OCI-LY1 (cell line): ENCODE results near the gene CCDC71L.

ENCODE experiments used
- H2AFZ ChIP-seq: fragments of 200-600 bp; sonication (generic), shearing (Covaris generic); 2 replicates; pipeline ENCODE4 v1.6.0; 2014; ENCODE audit warnings: antibody characterized with exemption, mild to moderate bottlenecking, low read length
- H3F3A ChIP-seq: fragments of 200-600 bp; sonication (generic), shearing (Covaris generic); 2 replicates; pipeline ENCODE4 v1.6.0; 2014; ENCODE audit warnings: mild to moderate bottlenecking, antibody characterized with exemption, low read length, moderate library complexity; ENCODE audit not compliant: insufficient read depth
- H3K27ac ChIP-seq: fragments of 200-600 bp; sonication (generic); 2 replicates; pipeline ENCODE4 v1.5.1; 2014; ENCODE audit warnings: low read length, mixed run types, mild to moderate bottlenecking, low read depth; ENCODE audit not compliant: poor library complexity, severe bottlenecking
- H3K27me3 ChIP-seq: fragments of 200-600 bp; sonication (generic); 2 replicates; pipeline ENCODE4 v1.6.0; 2014; ENCODE audit warnings: antibody characterized with exemption, mild to moderate bottlenecking, low read length, moderate library complexity; ENCODE audit not compliant: insufficient read depth
- H3K36me3 ChIP-seq: fragments of 200-600 bp; sonication (generic); 2 replicates; pipeline ENCODE4 v1.6.1; 2014; ENCODE audit warnings: mild to moderate bottlenecking, antibody characterized with exemption, low read length, moderate library complexity, mixed read lengths; ENCODE audit not compliant: insufficient read depth
- H3K4me1 ChIP-seq: fragments of 200-600 bp; sonication (generic); 2 replicates; pipeline ENCODE4 v1.5.1; 2014; ENCODE audit warnings: mild to moderate bottlenecking, low read length, moderate library complexity; ENCODE audit not compliant: insufficient read depth, severe bottlenecking
- H3K4me2 ChIP-seq: fragments of 200-600 bp; sonication (generic), shearing (Covaris generic); 2 replicates; pipeline ENCODE4 v1.6.1; 2014; ENCODE audit warnings: low read length
- H3K4me3 ChIP-seq: fragments of 200-600 bp; sonication (generic); 2 replicates; pipeline ENCODE4 v1.5.1; 2014; ENCODE audit warnings: low read length, low read depth, mild to moderate bottlenecking, mixed read lengths; ENCODE audit not compliant: poor library complexity, severe bottlenecking
- H3K79me2 ChIP-seq: fragments of 200-600 bp; shearing (Covaris generic); 2 replicates; pipeline ENCODE4 v1.6.1; 2016; ENCODE audit warnings: mixed run types, low read length, mixed read lengths; ENCODE audit not compliant: insufficient read depth
- H3K9ac ChIP-seq: fragments of 200-600 bp; sonication (generic), shearing (Covaris generic); 2 replicates; pipeline ENCODE4 v1.6.1; 2014; ENCODE audit warnings: mild to moderate bottlenecking, low read length, mixed read lengths
- H3K9me2 ChIP-seq: fragments of 200-600 bp; sonication (generic), shearing (Covaris generic); 2 replicates; pipeline ENCODE4 v1.6.1; 2014; ENCODE audit warnings: low read depth, mild to moderate bottlenecking, low read length, mixed read lengths
- H3K9me3 ChIP-seq: fragments of 200-600 bp; shearing (Covaris generic); 2 replicates; pipeline ENCODE4 v1.6.1; 2014; ENCODE audit warnings: low read length, mixed read lengths
- H4K20me1 ChIP-seq: fragments of 200-600 bp; sonication (generic), shearing (Covaris generic); 2 replicates; pipeline ENCODE4 v1.6.0; 2016; ENCODE audit warnings: mild to moderate bottlenecking, low read length; ENCODE audit not compliant: insufficient read depth
- EZH2 ChIP-seq: fragments of 200-600 bp; sonication (generic), shearing (Covaris generic); IDR thresholded peaks from 2 replicates; pipeline ENCODE4 v1.8.0; 2017; ENCODE audit warnings: borderline replicate concordance, mixed run types, mild to moderate bottlenecking, antibody characterized with exemption, low read length, moderate library complexity, mixed read lengths
- TF ChIP-seq, protein P1 (sequence below): fragments of 200-600 bp; sonication (generic), shearing (Covaris generic); IDR thresholded peaks from 2 replicates; pipeline ENCODE4 v1.5.1; 2017; ENCODE audit warnings: mild to moderate bottlenecking, antibody characterized with exemption, low read length, moderate library complexity, mixed read lengths

The CCDC71L gene

DNA sequence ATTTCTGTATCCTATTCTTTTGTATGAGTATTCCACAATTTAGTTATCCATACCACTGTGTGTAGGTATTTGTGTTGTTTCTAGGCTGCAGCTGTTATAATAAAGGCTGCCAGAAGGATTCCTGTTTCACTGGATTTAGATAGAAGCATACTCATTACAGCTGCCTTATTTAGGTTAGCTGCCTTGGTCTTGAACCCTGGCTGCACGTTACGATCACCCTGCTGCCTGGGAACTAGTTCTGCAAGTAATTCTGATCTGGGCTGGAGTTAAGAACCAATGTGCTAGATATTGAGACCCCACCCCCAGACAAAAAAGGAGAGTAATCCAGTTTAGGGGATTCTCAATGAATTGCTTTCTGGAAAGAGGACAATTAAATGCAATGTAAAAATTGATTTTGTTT lies 43.1 kb downstream of the CCDC71L start:
- H3K4me1 ChIP-seq = no peaks in the 10 kb centered on the region
- H3K9me3 ChIP-seq = no peaks in the 10 kb centered on the region
- no peaks in the 10 kb centered on the region for H3K36me3 ChIP-seq
- no peaks in the 10 kb centered on the region for H3F3A ChIP-seq
- no peaks in the 10 kb centered on the region for H3K79me2 ChIP-seq
- no peaks in the 10 kb centered on the region for H4K20me1 ChIP-seq
- no peak overlapping the region for H3K4me2 ChIP-seq
- no peak overlapping the region for H3K9ac ChIP-seq
- H3K27ac ChIP-seq = no peak overlapping the region
- TF ChIP-seq, protein P1, sequence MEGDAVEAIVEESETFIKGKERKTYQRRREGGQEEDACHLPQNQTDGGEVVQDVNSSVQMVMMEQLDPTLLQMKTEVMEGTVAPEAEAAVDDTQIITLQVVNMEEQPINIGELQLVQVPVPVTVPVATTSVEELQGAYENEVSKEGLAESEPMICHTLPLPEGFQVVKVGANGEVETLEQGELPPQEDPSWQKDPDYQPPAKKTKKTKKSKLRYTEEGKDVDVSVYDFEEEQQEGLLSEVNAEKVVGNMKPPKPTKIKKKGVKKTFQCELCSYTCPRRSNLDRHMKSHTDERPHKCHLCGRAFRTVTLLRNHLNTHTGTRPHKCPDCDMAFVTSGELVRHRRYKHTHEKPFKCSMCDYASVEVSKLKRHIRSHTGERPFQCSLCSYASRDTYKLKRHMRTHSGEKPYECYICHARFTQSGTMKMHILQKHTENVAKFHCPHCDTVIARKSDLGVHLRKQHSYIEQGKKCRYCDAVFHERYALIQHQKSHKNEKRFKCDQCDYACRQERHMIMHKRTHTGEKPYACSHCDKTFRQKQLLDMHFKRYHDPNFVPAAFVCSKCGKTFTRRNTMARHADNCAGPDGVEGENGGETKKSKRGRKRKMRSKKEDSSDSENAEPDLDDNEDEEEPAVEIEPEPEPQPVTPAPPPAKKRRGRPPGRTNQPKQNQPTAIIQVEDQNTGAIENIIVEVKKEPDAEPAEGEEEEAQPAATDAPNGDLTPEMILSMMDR = no peak
- no peak for TF ChIP-seq EZH2
- H3K4me3 ChIP-seq = no peak overlapping the region
- no peaks in the 10 kb centered on the region for H3K9me2 ChIP-seq
- no peaks in the 10 kb centered on the region for H3K27me3 ChIP-seq
- H2AFZ ChIP-seq = no peak overlapping the region

DNA sequence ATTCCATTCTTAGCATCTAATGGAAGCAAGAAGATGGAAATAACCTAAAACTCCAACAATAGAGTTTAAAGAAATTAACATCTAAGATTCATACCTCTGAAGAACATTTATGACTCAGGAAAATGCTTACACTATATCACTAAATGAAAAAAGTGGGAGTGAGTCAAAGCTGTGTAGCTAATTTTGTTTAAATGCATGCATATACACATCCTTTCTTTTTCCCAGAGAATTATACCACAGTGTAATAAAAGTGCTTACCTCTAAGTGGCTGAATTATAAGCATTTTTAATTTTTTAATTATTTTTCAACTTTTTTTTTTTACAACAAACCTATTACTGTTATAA lies 44.3 kb downstream of the CCDC71L start:
- no peaks in the 10 kb centered on the region for H3K36me3 ChIP-seq
- no peak overlapping the region for H3K4me3 ChIP-seq
- no peak overlapping the region for H3K9ac ChIP-seq
- H2AFZ ChIP-seq = no peak overlapping the region
- no peaks in the 10 kb centered on the region for H3K4me1 ChIP-seq
- H3K4me2 ChIP-seq = no peak overlapping the region
- H3K9me2 ChIP-seq = no peaks in the 10 kb centered on the region
- H3K79me2 ChIP-seq = no peaks in the 10 kb centered on the region
- H3F3A ChIP-seq = no peaks in the 10 kb centered on the region
- no peak for TF ChIP-seq EZH2
- TF ChIP-seq, protein P1 = no peak
- H3K9me3 ChIP-seq = no peaks in the 10 kb centered on the region
- H3K27me3 ChIP-seq = no peaks in the 10 kb centered on the region
- no peak overlapping the region for H3K27ac ChIP-seq
- H4K20me1 ChIP-seq = no peaks in the 10 kb centered on the region

DNA sequence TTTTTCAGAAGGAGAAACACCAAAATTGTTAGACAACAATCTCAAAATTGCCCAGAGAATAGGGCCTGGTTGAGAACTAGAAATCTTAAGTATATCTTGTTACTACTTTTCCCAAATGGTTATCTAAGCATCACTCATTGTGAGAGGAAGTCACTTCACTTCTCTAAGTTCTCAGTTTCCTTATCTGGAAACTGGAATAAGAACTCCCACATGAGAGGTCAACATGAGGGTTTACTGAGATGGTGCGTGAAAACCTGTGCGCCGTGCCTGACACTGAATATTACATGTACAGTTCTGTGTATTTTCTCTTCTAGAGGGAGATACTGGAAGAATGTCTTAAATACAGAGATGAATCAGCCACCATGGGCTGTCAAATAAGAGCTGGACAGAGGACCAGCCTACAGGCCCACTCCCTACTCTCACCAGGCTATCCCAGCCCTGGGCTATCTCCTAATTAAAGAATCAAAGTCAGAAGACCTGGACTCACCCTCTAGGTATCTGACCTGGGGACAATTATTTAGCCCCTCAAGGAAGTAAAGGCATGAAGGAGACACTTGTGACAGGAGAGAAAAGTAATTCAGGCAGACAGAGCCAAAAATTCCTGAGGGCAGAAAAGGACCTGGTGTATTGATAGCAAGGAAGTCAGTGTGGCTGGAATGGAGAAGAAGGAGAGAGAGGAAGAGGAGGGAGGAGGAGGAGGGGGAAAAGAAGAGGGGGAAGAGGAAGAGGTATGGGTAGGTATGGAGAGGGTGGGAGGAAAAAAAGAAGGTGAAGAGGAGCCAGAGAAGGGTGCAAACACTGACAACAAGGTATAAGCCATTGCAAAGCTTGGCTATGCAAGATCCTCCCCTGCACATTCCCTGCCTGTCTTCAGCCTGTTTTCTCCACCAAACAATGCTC lies 44.9 kb downstream of the CCDC71L start:
- Histone ChIP-seq H3F3A (no peaks in the 10 kb centered on the region), H2AFZ (no peak overlapping the region), H3K27ac (no peak overlapping the region), H3K4me1 (no peaks in the 10 kb centered on the region), H4K20me1 (no peaks in the 10 kb centered on the region), H3K79me2 (no peaks in the 10 kb centered on the region), H3K4me2 (no peak overlapping the region), H3K9me2 (no peaks in the 10 kb centered on the region), H3K9me3 (no peaks in the 10 kb centered on the region), H3K4me3 (no peak overlapping the region), H3K9ac (no peak overlapping the region), H3K27me3 (no peaks in the 10 kb centered on the region), H3K36me3 (no peaks in the 10 kb centered on the region)
- TF ChIP-seq, protein P1 = no peak
- TF ChIP-seq EZH2 = no peak
